GM12872 (cell line): ENCODE data around the gene EXD2.

Experiments used
- TF ChIP-seq, protein P1 (sequence below): IDR thresholded peaks from 3 replicates; pipeline ENCODE4 v1.5.1; 2011; ENCODE audit warnings: low read depth, mild to moderate bottlenecking, low read length, moderate library complexity; ENCODE audit not compliant: insufficient read depth

The EXD2 gene

GRCh38 chr14:69153152-69153872 is 38.0 kb upstream of the EXD2 start:
- TF ChIP-seq, protein P1, sequence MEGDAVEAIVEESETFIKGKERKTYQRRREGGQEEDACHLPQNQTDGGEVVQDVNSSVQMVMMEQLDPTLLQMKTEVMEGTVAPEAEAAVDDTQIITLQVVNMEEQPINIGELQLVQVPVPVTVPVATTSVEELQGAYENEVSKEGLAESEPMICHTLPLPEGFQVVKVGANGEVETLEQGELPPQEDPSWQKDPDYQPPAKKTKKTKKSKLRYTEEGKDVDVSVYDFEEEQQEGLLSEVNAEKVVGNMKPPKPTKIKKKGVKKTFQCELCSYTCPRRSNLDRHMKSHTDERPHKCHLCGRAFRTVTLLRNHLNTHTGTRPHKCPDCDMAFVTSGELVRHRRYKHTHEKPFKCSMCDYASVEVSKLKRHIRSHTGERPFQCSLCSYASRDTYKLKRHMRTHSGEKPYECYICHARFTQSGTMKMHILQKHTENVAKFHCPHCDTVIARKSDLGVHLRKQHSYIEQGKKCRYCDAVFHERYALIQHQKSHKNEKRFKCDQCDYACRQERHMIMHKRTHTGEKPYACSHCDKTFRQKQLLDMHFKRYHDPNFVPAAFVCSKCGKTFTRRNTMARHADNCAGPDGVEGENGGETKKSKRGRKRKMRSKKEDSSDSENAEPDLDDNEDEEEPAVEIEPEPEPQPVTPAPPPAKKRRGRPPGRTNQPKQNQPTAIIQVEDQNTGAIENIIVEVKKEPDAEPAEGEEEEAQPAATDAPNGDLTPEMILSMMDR = no peak

DNA sequence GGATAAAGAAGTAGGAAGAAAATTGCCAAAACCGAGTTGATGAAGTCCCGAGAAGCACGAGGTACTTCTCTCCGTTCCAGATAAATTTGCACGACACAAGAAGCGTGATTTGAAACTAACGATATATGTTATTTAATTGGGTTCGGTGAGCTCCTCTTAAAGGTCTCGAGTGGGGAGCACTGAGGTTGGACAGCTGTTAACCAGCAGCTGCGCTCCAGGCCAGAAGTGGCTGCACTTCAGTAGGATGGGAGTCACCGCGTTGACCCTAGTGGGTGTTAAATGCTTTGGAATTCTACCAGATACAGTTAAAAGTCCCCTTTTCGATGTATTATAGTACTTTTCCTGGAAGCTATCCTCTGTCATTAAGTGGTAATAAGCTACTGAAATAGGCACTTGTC is 37.4 kb upstream of the EXD2 start:
- TF ChIP-seq, protein P1 = no peak

DNA sequence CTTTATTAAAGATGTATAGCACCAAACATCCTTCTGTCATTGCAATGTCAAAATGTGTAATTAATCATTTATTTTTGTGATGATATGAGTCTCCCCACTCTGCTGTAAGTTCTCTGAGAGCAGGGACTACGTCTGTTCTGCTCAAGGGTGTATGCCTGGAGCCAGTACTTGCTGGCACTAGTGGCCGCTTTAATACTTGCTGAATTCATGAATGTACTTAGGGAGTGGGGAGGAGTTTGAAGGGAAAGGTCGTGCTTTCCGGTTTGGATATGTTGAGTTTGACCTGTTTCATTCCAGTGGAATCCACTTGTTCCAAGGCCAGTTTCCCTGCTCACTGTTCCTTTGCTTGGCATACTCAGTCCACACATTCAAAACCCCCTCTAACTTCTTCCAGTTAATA is 36.5 kb upstream of the EXD2 start:
- TF ChIP-seq, protein P1 = no peak

DNA sequence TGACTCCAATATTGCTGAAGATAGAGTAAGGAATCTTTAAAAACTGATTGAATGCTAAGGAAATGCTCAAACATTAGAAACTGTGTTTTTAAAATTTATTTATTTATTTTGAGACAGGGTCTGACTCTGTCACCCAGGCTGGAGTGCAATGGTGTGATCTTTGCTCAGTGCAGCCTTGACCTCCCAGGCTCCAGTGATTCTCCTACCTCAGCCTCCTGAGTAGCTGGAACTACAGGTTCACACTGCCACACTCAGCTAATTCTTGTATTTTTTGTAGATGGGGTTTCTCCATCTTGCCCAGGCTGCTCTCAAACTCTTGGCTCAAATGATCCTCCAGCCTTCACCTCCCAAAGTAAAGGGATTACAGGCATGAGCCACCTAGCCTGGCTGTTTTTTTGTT is 35.1 kb upstream of the EXD2 start:
- TF ChIP-seq, protein P1 = no peak

DNA sequence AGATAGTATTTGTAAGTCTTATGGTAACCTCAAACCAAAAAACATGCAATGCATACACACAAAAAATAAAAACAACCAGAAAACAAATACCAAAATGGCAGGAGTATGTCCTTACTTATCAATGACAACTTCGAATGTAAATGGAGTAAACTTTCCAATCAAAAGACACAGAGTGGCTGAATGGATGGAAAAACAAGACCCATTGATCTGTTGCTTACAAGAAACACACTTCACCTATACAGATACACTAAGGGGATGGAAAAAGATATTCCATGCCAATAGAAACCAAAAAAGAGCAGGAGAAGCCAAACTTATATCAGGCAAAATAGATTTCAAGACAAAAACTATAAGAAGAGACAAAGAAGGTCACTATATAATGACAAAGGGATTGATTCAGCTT is 29.7 kb upstream of the EXD2 start:
- TF ChIP-seq, protein P1 = no peak

DNA sequence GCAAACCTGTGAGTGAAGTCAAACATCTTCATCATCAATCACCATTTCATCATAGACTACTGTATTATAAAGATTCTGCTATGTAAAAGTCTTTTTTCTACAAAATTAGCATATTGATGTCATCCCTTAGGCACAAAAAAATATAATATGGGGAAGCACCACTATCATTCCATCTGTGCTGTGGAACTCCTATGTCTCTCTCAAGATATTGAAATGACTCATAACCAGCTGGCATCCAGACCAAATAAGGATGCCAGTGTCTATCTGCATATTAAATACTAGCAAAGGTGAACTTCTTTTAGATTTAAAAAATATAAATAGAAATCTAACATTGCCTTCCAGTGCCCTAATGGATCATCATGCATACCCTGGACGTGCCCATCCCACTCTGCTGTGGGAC is 20.5 kb upstream of the EXD2 start:
- TF ChIP-seq, protein P1 = no peak

- TF ChIP-seq, protein P1 = no peak
Measured at GRCh38 chr14:69171569-69171968, 19.7 kb upstream of the EXD2 start.

DNA sequence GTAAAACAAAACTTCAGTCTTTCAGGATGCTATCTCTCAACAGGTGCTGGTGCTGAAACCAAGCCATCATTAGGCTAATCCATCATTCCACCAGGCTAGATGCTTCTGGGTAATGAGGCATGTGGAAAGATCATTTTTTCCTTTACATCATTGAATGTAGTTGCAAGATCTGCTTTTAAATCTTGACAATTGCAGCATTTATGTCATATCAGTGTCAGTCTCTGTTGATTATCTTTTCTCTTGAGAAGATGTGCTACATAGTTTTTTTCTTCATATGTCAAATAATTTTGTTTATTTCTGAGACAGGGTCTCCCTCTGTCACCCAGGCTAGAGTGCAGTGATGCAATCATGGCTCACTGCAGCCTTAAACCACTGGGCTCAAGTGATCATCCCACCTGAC is 16.2 kb upstream of the EXD2 start:
- TF ChIP-seq, protein P1 = no peak
